GM19043 (cell line): ENCODE results near the gene FOXN3.
"Not testable (repeated sequence)": the region's sequence is repeated elsewhere in the genome, so short reads cannot be mapped to it uniquely, and the experiment has no call there.

ENCODE experiments used
- ATAC-seq: cut with Tn5 transposase; IDR thresholded peaks from one replicate; pipeline ENCODE4 v1.9.1; 2021; ENCODE audit warnings: low read depth; ENCODE audit not compliant: unreplicated experiment

The FOXN3 gene

GRCh38 chr14:89114109-89114508, 302.9 kb downstream of the FOXN3 start:
- ATAC-seq, result no peak

GRCh38 chr14:89112720-89113119, 304.3 kb downstream of the FOXN3 start:
- ATAC-seq, result no peak

- ATAC-seq, result not testable (repeated sequence)
These were observed 305.1 kb downstream of the FOXN3 start for GRCh38 chr14:89111766-89112543.

- ATAC-seq, result not testable (repeated sequence)
These were observed 305.8 kb downstream of the FOXN3 start for GRCh38 chr14:89111232-89111631.

GRCh38 chr14:89110110-89110509, 306.9 kb downstream of the FOXN3 start:
- no peak for ATAC-seq

GRCh38 chr14:89108608-89109007, 308.4 kb downstream of the FOXN3 start:
- no peak for ATAC-seq

GRCh38 chr14:89107626-89108025, 309.4 kb downstream of the FOXN3 start:
- no peak for ATAC-seq
